GM06990 (cell line): ENCODE results near the gene GK2.

ENCODE experiments used
- DNase-seq: peaks from one replicate; pipeline ENCODE4 v3.0.0-alpha.2; 2011; ENCODE audit not compliant: insufficient read length; ENCODE audit errors: extremely low read depth
- H3K27me3 ChIP-seq: replicated peaks from 2 replicates; pipeline ENCODE4 v1.6.0; 2011; ENCODE audit warnings: low read length; ENCODE audit not compliant: control insufficient read depth, insufficient read depth
- H3K36me3 ChIP-seq: 2 replicates; pipeline ENCODE4 v1.5.1; 2011; ENCODE audit warnings: low read length; ENCODE audit not compliant: control insufficient read depth, insufficient read depth
- H3K4me3 ChIP-seq: replicated peaks from 2 replicates; pipeline ENCODE4 v1.5.1; 2011; ENCODE audit warnings: low read depth, mild to moderate bottlenecking, control low read depth, low read length
- TF ChIP-seq, protein P1 (sequence below): IDR thresholded peaks from 2 replicates; pipeline ENCODE4 v1.5.1; 2011; ENCODE audit warnings: low read length, control low read depth, mild to moderate bottlenecking, inconsistent platforms; ENCODE audit not compliant: insufficient read depth, poor library complexity, severe bottlenecking

The GK2 gene

DNA sequence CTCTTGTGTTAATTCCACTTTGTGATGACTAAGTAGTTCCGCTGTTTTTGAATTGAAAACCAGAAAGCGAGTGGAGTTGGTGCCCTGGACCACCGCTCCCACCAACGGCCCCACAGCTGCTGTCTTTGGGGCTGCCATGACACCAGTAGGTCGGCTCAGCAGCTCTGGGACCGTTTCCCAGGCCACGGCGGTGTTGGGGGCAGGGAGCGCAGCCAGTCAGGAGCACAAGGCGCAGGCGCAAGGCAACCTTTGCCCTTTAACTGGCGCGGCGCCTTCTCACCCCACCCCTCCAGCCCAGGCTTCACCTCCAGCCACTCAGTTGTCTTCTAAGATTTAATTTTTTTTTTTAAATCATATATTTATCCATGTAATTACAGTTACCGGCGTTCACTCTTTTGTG lies at the start of gene GK2:
TSS of gene GK2 (minus strand) at position 166 of the 400 bp plus-strand sequence. CDS start at position 138, 28 bp downstream.
- Histone ChIP-seq H3K36me3 (no peaks in the 10 kb centered on the region), H3K27me3 (no peaks in the 10 kb centered on the region), H3K4me3 (no peak within 1 kb of the TSS)
- no peak for DNase-seq
- TF ChIP-seq, protein P1, sequence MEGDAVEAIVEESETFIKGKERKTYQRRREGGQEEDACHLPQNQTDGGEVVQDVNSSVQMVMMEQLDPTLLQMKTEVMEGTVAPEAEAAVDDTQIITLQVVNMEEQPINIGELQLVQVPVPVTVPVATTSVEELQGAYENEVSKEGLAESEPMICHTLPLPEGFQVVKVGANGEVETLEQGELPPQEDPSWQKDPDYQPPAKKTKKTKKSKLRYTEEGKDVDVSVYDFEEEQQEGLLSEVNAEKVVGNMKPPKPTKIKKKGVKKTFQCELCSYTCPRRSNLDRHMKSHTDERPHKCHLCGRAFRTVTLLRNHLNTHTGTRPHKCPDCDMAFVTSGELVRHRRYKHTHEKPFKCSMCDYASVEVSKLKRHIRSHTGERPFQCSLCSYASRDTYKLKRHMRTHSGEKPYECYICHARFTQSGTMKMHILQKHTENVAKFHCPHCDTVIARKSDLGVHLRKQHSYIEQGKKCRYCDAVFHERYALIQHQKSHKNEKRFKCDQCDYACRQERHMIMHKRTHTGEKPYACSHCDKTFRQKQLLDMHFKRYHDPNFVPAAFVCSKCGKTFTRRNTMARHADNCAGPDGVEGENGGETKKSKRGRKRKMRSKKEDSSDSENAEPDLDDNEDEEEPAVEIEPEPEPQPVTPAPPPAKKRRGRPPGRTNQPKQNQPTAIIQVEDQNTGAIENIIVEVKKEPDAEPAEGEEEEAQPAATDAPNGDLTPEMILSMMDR: no peak

DNA sequence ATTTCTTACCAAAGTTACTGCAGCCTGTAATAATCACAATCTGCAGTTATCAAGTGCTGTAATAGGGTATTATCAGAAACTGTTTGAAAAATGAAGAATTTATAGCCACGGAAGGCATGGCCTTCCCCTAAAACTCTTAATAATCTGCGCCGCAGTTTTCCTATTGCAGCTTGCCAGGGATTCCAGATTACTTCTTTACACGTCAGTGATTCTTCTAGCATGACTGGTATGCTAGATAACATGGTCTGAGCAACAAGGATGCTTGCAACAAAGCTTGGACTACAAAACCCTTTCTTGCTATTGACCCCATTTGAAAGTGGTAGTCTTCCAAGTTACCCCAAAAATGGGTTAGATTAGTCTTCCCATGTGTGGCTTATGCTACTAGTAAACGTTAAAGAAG lies 47.2 kb upstream of the GK2 start:
- no peaks in the 10 kb centered on the region for H3K36me3 ChIP-seq
- TF ChIP-seq, protein P1: no peak
- no peak for DNase-seq
- no peak overlapping the region for H3K4me3 ChIP-seq
- H3K27me3 ChIP-seq: no peaks in the 10 kb centered on the region

DNA sequence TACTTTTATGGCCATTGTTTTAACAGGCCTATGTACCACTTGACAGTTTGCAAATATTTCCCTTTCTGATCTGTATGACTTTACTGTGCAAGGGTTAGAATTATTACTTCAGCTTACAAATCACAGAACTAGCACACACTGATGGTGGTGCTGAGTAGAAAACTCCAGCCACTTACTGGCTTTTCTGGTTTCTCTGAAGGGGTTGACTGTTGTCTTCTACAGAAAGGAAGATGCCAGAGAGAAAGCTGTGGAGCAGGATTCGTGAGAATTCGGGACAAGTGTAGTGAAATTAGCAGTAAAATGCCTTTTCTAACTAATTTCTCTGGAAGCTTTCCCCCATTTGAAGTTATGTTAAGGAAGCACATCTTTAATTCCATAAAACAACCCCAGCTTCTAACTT lies 46.6 kb upstream of the GK2 start:
- Histone ChIP-seq H3K36me3 (no peaks in the 10 kb centered on the region), H3K4me3 (no peak overlapping the region), H3K27me3 (no peaks in the 10 kb centered on the region)
- DNase-seq: no peak
- TF ChIP-seq, protein P1: no peak

DNA sequence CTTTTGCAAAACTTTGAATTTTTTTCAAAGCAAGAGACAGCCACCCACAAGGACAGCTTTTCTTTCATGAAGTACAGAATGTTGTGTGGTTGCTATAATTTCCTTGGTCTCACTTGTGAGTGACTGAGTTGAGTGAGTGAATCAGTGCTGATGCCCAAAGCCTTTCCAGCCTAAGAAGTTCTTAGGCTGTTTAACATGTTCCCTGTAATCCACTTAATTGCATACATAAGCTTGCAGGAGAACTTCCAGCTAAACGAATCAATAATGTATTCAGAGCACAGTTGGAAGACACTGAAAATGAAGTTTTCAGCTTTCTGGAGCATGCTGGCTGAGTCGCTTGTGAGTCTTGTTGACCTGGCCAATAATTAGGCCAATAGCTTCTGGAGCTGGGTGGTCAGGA lies 42.0 kb upstream of the GK2 start:
- TF ChIP-seq, protein P1: no peak
- no peak for DNase-seq
- Histone ChIP-seq H3K27me3 (no peaks in the 10 kb centered on the region), H3K4me3 (no peak overlapping the region), H3K36me3 (no peaks in the 10 kb centered on the region)

DNA sequence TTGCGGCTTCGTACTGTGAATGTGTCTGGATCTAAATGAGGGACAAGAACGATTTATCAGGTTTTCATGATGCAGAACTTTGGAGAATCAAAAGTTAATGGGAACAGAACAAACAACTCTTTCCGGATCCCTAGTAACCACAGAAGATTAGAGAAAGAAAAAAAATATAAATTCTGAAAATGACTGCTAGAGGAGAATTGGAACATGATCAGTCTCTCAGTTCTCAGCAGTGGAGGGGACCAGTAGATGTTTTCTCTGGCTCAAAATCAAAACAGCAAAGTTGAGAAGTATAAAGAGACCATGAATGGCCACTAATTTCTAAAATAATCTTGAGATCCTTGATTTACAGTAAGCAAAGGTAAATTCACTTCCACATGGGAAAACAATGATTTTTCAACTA lies 38.1 kb upstream of the GK2 start:
- Histone ChIP-seq H3K36me3 (no peaks in the 10 kb centered on the region), H3K27me3 (no peaks in the 10 kb centered on the region), H3K4me3 (no peak overlapping the region)
- TF ChIP-seq, protein P1: no peak
- no peak for DNase-seq

DNA sequence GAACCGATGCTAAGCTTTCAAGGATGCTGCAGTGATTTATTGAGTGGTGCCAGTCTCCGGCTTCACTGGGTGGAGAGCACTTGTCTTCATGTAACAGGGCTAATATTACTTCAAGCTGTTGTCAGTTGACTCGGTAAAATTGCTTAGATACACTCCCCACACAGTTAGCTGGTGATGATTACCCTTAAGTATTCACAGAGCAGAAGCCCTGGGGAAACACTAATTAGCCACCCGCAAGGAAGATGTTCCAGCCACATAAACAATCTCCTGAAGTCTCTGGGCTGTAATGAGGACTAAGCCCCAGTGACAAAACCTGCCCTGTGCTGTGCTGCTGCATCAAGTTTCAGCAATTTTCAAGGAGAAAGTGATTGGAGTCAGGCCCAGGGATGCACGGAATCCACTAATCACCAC lies 37.3 kb upstream of the GK2 start:
- Histone ChIP-seq H3K36me3 (no peaks in the 10 kb centered on the region), H3K27me3 (no peaks in the 10 kb centered on the region), H3K4me3 (no peak overlapping the region)
- TF ChIP-seq, protein P1: no peak
- no peak for DNase-seq
